ENCODE measurements around the gene OR5H15.
"Not testable (repeated sequence)": the region's sequence is repeated elsewhere in the genome, so short reads cannot be mapped to it uniquely, and the experiment has no call there.

OR5H15 gene

DNA sequence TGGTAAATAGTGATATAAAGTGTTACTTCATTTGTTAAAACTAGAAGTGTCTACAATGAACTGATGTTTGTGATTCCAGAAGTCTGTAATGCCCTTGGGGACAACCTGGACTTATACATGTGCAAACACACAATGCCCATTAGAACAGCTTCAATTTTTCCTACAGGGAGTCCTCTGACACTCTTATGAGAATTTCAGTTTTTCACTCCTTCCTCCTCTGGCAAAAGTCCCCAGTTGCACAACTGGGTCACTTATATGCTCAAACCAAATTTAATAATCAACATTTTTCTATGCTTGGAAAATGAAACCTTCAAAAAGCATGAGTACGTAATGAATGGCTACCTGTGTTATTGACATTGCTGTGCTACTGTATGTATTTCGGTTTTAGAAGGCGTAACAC, at the start of gene OR5H15:
Gene OR5H15, plus strand, starts transcription at position 301 of the 400 bp plus-strand sequence. CDS start 2,004 bp downstream, outside the sequence.
- DNase-seq (ENCODE audit: low spot score) = no peak
- H3K4me3 ChIP-seq = no peak within 1 kb of the TSS
- no peak within 1 kb of the TSS for H3K27ac ChIP-seq
- TF ChIP-seq, protein P1, sequence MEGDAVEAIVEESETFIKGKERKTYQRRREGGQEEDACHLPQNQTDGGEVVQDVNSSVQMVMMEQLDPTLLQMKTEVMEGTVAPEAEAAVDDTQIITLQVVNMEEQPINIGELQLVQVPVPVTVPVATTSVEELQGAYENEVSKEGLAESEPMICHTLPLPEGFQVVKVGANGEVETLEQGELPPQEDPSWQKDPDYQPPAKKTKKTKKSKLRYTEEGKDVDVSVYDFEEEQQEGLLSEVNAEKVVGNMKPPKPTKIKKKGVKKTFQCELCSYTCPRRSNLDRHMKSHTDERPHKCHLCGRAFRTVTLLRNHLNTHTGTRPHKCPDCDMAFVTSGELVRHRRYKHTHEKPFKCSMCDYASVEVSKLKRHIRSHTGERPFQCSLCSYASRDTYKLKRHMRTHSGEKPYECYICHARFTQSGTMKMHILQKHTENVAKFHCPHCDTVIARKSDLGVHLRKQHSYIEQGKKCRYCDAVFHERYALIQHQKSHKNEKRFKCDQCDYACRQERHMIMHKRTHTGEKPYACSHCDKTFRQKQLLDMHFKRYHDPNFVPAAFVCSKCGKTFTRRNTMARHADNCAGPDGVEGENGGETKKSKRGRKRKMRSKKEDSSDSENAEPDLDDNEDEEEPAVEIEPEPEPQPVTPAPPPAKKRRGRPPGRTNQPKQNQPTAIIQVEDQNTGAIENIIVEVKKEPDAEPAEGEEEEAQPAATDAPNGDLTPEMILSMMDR (IDR thresholded peaks at IDR 0.05) = no peak

DNA sequence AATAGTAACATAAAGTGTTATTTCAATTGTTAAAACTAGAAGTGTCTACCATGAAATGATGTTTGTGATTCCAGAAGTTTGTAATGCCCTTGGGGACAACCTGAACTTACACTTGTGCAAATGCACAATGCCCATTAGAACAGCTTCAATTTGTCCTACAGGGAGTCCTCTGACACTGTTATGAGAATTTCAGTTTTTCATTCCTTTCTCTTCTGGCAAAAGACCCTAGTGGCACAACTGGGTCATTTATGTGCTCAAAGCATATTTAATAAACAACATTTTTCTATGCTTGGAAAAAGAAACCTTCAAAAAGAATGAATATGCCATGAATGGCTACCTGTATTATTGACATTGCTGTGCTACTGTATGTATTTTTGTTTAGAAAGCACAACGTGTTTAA, 36.1 kb upstream of the OR5H15 start, which contains the start of gene OR5H1:
Gene OR5H1, plus strand, starts transcription at position 301 of the 400 bp plus-strand sequence. CDS start 1,977 bp downstream, outside the sequence.
- Histone ChIP-seq H3K4me3 (no peak within 1 kb of the TSS), H3K27ac (no peak within 1 kb of the TSS)
- TF ChIP-seq, protein P1 (IDR thresholded peaks at IDR 0.05) = no peak
- no peak for DNase-seq (ENCODE audit: low spot score)

DNA sequence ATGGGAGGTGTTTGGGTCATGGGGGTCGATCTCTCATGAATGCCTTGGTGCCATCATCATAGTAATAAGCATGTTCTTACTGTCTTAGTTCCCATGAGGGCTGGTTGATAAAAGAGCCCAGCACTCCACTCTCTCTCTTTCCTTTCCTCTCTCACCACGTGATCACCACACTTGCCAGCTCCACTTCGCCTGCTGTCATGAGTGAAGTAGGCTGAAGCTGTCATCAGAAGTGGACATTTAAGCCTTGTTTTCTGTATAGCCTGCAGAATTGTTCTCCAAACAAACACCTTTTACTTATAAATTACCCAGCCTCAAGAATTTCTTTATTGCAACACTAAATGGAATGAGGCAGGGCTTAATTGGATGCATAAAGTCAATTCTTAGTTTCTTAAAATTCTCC, 29.9 kb upstream of the OR5H15 start:
- TF ChIP-seq, protein P1 (IDR thresholded peaks at IDR 0.05) = no peak
- no peak overlapping the region for H3K4me3 ChIP-seq
- H3K27ac ChIP-seq = no peak overlapping the region
- no peak for DNase-seq (ENCODE audit: low spot score)

DNA sequence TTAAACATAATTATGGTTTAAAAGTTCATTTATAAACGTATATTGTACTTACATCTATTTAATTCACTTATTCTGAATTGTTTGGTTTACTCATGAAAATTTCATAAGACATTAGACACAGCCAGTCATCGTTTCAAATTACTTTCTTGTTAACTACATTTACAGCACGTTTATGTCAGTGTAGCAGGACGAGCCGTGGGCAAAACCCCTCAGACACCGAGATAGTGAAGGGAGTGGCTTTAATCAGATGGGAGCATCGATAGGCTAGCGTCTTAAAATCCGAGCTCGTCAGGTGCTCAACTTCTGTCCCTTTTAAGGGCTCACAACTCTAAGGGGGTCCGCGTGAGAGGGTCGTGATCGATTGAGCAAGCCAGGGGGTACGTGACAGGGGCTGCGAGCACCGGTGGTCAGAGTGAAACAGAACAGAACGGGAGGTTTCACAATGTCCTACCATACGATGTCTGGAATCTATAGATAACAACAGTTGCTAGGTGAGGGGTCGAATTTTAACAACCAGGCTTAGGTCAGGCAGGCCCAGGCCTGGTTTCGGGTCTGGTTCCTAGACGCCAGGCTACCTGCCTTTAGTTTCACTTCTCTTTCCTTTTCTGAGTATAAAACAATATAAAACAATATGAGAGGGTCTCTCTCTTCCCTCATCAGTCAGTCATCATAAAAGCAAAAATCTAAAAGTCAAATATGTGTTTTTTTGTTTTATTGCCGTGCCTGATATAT, 28.5 kb upstream of the OR5H15 start:
- not testable (repeated sequence) for H3K27ac ChIP-seq; H3K4me3 ChIP-seq; DNase-seq (ENCODE audit: low spot score)

DNA sequence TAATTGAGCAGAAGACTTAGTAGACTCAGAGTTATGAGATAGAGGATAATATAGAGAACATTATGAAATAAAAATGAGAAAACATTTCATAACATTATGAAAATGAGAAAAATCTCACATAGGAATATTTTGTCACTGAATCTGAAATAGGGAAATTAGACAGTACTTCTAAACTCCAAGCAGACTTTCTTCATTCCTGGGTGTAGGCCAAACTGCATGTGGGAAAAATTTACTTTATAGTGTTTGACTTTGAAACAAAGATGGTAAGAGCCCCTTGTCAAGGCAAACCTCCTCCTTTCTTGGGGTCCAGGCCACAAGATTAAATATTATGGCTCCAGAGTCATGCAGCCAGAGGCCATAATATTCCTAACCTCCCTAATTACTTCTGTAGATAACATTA, 26.0 kb upstream of the OR5H15 start:
- Histone ChIP-seq H3K4me3 (no peak overlapping the region), H3K27ac (no peak overlapping the region)
- DNase-seq (ENCODE audit: low spot score) = no peak
- TF ChIP-seq, protein P1 (IDR thresholded peaks at IDR 0.05) = no peak

DNA sequence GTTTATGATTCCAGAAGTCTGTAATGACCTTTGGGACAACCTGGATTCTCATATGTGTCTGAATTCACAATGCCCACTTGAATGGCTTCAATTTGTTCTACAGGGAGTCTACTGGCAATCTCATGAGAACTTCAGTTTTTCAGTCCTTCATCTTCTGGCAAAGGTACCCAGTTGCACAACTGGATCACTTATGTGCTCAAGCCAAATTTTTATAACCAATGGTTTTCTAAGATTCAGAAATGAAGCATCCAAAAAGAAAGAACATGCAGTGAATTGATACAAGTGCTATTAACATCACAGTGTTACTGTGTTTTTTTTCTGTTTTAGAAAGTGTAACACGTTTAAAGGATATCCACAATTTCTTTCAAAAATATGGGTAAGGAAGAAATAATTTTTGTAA, 19.3 kb upstream of the OR5H15 start, which contains the start of gene OR5H14:
Gene OR5H14, plus strand, starts transcription at position 301 of the 400 bp plus-strand sequence. CDS start 1,907 bp downstream, outside the sequence.
- no peak within 1 kb of the TSS for H3K27ac ChIP-seq
- TF ChIP-seq, protein P1 (IDR thresholded peaks at IDR 0.05) = no peak
- H3K4me3 ChIP-seq = no peak within 1 kb of the TSS
- DNase-seq (ENCODE audit: low spot score) = no peak

DNA sequence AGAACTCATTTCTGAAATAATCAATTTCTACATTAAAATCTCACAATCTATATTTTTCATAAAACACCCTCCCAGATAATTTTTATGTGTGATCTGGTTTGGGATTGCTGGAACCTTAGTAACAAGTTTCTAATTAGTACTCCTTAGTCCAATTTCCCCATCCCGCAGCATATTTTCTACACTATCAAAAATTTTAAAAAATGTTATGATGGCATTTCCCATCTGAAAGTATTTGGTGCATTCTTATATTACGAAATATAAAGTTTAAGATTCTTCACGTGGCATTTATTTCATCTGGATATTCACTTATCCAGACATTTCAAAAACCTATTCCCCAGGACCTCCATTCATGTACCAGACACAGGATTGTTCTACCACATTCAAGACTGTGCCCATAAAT, 17.7 kb upstream of the OR5H15 start:
- DNase-seq (ENCODE audit: low spot score) = no peak
- H3K4me3 ChIP-seq = no peak overlapping the region
- TF ChIP-seq, protein P1 (IDR thresholded peaks at IDR 0.05) = no peak
- H3K27ac ChIP-seq = no peak overlapping the region

DNA sequence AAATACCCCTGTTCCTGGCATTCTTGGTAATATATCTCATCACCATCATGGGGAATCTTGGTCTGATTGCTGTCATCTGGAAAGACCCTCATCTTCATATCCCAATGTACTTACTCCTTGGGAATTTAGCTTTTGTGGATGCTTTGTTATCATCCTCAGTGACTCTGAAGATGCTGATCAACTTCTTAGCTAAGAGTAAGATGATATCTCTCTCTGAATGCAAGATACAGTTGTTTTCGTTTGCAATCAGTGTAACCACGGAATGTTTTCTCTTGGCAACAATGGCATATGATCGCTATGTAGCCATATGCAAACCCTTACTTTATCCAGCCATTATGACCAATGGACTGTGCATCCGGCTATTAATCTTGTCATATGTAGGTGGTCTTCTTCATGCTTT, 17.0 kb upstream of the OR5H15 start:
- H3K27ac ChIP-seq; H3K4me3 ChIP-seq; DNase-seq (ENCODE audit: low spot score): not testable (repeated sequence)
